Activated T-cell treated with anti-CD3 and anti-CD28 coated beads, Interleukin-2, amount 50 U/mL, for 48 hours (primary cell): Measurements from ENCODE around the gene LAMP5.

ENCODE experiments used
- DNase-seq, 2 experiments: peaks; one replicate each; pipeline ENCODE4 v3.0.0-alpha.2; 2020

Gene LAMP5

GRCh38 chr20:9550283-9550682 is 35.9 kb downstream of the LAMP5 start:
- no peak for DNase-seq

DNA sequence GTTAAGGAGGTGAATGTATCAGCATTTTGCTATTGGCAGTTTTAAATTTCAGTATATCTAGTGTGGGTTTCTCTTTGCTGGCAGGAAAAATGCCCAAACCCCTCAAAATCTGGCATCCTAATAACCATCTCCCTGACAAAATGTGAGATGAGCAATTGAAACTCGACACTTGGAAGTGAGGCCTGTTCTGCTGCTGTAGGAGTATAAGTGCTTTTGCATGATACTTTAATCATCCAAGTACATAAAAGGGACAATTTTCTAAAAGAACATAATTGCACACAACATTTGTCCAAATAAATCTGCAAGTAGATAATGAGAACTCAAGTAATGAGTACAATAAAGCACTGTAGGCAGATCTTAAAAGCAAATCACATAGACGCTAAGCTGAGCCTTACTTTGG is 36.5 kb downstream of the LAMP5 start:
- no peak for DNase-seq

DNA sequence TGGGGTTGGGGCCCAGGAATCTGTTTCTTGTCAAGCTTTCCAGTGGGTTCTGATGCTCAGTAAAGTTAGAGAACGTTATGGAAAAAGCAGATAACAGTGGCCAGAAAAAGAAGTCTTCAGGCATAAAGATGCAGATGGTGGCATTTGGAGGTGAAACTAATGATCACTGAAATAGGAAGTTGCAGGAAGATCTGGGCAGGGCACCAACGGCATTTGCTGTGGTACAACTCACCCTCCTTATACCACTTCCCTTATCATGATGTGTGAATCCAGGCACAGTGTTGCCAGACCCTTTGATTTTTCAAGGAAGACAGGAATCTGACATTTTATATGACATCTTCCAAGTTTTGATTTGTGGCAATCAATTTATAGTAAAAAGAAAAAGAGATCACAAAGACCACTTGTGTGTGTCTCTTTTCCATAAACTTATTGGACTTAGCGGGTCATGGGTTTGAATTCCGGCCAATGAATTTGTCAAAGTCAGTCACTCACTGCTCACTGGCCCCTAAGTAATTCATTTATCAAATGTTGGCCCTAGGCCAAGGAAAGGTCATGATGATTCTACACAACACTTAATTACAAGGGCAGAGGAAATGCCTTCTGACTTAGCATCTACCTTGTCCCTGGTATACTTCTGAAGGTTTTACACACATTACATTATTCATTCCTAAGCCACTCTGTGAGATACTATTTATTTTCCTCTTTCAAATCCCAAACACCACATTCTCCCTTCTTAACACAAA is 37.6 kb downstream of the LAMP5 start:
- DNase-seq, result no peak

DNA sequence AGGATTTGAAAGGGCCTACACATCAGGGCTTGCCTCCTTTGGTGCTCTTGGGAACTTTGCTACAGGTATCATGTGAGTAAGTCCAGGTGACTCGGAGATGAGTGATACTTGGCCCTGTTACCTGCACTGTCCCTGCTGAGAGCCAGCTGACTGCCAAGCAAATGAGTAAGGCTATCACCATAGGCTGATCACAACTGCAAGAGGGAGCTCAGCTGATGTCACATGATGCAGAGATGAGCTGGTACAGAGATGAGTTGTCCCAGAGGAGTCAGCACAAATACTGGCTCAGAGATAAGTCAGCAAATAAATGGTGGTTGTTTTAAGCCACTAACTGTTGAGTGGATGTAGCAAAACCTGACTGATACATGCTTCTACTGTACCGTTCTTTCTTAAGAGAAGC is 41.4 kb downstream of the LAMP5 start:
- no peak for DNase-seq

- DNase-seq, result no peak
Measured at GRCh38 chr20:9557411-9557810, 43.0 kb downstream of the LAMP5 start.

- no peak for DNase-seq
Measured at GRCh38 chr20:9565910-9566550, 51.6 kb downstream of the LAMP5 start.

- DNase-seq, result no peak
Measured at GRCh38 chr20:9566977-9567376, 52.6 kb downstream of the LAMP5 start.

DNA sequence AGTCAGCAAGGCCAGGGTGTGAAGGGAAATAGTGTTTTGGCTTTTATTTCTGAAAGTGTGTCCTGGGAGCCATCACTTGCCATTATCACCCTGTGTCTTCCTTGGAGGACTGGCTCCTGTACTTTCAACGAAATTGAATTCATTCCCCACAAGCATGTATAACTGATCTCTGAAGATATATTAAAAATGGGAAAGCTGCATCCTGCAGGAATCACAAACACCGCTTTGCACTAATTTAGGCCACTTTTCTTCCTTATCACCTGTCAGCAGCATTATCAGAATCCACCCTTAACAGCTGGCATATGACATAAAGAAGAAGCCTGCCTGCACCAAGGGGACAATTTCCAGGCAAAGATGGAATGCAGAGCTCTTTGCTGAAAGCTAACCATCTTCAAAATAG is 56.2 kb downstream of the LAMP5 start:
- DNase-seq, result no peak

DNA sequence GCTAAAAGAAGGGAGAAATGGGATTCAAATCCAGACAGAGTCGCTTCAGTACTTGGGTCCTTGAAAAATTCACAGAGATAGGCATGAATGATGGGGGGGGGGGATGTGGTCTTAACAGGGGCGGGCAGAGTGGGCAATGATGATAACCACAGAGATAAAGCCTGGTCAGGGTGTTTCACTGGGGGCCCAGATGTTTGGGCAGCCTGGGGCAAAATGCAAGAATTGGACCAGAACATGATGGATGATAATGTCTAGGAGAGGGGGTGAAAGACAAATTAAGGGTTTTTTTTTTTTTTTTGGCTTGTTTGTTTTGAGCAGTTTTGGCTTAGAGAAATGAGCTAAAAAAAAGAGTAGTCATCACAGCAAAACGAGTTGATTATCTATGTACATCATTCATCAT is 57.4 kb downstream of the LAMP5 start:
- no peak for DNase-seq

DNA sequence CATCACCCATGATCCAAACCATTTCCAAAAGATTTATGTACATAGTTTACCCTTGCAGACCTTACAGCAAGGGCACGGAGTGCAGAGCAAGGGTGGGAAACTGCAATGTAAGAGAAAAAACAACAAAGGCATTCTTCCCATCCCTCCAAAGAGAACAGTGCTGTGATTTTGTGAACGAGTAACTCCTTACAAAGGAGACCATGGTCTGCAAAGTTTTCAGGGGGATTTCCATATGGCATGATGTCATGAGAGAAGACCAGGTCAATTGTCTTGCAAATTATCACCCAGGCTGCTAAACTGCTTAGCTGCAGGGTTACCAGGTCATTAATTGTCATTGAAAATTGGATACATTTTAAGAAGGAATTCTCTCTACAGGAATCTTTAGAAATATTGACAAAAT is 58.3 kb downstream of the LAMP5 start:
- no peak for DNase-seq

DNA sequence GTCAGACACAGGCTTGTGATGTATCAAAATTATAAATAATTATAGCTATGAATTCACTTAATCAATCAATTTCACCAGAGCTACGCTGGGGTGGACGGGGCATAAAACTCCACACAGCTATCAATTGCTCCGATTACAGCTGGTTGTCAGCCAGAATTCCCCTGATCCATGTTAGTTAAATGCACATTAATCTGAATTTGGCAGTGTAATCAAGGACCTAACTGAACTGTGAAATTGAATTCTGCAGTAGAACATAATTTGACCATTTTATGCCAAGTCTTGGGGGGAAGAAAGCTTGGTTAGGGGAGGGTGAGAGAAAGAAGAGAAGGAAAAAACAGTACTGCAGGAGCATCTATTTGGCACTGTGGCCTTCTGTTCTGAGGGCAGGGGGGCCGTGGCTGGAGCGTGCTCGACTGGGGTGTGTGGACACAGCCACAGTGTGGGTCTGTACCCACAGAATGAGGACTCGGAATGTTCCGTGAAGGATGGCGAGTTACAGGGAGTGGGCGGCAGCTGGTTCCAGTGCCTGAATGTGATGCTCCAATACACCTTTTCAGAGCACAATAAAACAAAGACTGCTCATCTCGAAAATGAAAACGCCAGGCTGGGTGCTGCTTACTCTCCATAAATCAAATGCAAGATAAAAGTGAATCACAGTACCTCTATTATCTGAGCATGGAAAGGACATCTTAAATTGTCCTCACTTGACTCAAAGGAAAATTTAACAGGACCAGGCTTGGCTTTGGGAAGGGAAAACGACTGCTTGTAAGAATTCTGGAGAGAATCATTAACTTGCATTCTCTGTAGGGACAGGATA is 59.2 kb downstream of the LAMP5 start:
- no peak for DNase-seq

DNA sequence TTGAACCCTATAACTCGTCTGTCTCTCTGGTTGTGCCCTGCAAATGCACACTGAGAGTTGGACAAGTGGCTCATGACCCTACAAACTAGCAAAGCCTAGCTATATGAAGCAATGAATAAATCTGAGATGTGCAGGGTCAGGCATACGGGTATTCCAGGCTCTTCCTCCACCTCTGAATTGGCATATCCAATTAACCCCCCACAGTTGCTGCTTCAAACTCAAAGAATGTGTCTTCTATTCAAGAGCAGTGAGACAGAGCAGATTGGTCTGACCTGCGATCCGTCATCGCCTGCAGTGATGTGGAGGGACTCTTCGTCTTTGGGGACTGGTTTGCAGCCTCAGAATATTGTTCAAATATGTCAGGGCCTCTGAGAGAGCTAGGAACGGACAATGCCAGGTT is 59.8 kb downstream of the LAMP5 start:
- no peak for DNase-seq

DNA sequence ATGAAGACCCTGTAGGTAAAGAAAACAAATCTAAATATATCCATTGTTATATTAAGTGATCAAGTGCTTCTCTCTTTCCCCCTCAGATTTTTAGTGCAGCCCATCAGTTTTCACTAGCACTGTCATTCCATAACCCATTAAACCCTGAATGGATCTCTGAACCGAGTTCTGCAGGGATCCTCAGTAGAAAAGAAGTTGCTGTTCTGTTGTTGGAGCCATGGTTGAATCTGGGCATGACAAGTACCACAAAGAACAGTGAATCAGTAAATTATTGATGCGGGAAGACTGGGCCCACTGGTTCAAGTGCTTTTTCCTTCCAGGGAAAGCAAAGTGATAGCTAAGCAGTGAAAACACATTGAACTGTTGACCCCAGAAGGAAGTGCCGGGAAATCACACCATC is 60.4 kb downstream of the LAMP5 start:
- DNase-seq, result no peak

GRCh38 chr20:9575836-9576235 is 61.4 kb downstream of the LAMP5 start:
- no peak for DNase-seq

DNA sequence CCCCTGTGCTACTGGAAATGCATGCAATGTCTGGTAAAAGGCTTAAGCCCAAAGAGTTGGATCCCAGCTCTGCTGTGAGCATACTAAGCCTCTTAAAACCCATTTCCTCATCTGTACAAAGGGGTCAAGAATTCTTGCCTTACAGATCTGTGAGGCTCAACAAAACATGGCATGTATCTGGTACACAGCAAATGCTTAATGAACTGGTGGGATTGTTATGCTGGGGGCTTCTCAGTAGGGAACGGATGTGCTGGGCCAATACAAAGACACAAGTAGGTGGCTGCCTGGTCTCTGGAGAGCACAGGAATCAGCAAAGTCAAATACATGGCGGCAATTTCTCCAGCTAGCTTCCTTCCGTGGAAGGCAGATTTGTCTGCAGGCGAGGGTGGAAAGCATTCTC is 62.3 kb downstream of the LAMP5 start:
- DNase-seq, result no peak

GRCh38 chr20:9577397-9577796 is 63.0 kb downstream of the LAMP5 start:
- no peak for DNase-seq

DNA sequence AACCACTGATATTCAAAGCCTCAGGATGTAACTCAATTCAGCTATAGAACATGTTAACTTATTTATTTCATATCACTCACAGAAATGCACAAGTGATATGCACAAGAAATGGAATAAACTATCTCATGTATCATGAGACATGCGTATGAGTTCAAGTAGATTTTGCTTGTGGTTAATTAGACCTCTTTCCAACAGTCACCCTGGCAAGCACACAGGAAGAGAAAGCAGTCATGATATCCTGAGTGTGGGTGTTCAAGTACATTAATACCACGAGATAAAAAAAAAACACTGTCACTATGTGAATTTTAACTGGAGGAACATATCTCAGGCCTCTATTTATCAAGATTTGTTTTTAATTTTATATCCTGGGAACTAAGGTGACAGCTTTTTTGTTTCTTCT is 64.2 kb downstream of the LAMP5 start:
- DNase-seq, result no peak
